GM12872 (cell line): ENCODE measurements around the gene PAGE5.

Source experiments
- TF ChIP-seq, protein P1 (sequence below): IDR thresholded peaks from 3 replicates; pipeline ENCODE4 v1.5.1; 2011; ENCODE audit warnings: low read depth, mild to moderate bottlenecking, low read length, moderate library complexity; ENCODE audit not compliant: insufficient read depth

PAGE5 gene

GRCh38 chrX:55213381-55213780, 6.8 kb upstream of the PAGE5 start:
- TF ChIP-seq, protein P1, sequence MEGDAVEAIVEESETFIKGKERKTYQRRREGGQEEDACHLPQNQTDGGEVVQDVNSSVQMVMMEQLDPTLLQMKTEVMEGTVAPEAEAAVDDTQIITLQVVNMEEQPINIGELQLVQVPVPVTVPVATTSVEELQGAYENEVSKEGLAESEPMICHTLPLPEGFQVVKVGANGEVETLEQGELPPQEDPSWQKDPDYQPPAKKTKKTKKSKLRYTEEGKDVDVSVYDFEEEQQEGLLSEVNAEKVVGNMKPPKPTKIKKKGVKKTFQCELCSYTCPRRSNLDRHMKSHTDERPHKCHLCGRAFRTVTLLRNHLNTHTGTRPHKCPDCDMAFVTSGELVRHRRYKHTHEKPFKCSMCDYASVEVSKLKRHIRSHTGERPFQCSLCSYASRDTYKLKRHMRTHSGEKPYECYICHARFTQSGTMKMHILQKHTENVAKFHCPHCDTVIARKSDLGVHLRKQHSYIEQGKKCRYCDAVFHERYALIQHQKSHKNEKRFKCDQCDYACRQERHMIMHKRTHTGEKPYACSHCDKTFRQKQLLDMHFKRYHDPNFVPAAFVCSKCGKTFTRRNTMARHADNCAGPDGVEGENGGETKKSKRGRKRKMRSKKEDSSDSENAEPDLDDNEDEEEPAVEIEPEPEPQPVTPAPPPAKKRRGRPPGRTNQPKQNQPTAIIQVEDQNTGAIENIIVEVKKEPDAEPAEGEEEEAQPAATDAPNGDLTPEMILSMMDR: no peak

- TF ChIP-seq, protein P1: no peak
Measured at GRCh38 chrX:55240788-55241340, 20.7 kb downstream of the PAGE5 start.

DNA sequence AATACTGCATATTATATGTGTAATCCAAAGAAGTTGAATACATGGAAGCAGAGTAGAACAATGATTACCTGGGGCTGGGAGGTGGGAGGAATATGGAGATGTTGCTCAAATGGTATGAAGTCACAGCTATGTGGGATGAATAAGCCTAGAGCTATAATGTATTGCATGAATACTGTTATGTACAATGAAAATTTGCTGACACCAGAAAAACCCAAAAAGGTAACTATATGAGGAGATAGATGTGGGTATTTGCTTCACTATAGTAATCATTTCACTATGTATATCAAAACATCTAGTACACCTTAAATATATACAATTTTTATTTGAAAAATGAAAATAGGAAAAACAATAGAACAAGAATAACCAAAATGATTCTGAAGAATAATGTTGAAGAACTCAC, 33.4 kb downstream of the PAGE5 start:
- TF ChIP-seq, protein P1: no peak

- TF ChIP-seq, protein P1: no peak
Measured at GRCh38 chrX:55260806-55261205, 40.7 kb downstream of the PAGE5 start.

DNA sequence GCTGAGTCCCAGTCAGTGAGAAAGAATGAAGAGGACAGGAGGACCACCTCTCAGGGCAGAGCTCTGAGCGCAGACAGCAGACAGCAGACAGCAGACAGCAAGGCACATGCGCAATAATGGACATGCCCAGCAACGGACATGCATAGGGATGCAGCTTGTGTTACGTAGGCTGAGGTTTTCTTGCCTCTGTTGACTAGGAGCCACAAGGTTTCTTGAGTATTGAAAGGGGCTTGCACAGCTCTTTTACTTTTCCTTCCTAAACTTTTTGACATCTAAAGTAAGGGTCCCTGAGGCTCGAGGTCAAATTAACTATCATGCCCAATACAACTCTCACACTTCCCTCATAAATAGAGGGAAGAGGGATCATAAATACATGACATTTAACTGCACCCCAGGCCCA, 44.7 kb downstream of the PAGE5 start, which contains the start of gene PAGE3:
Gene PAGE3, minus strand, starts transcription at position 101 of the 400 bp plus-strand sequence. CDS start 1,013 bp downstream, outside the sequence.
- TF ChIP-seq, protein P1: no peak
